H1 (cell line): ENCODE data around the gene IKZF3. TPM values are rescaled to one million over a fixed set of nuclear protein-coding genes. Genes with fewer than 3 reads are reported as not detected.

ENCODE experiments used
- CTCF ChIA-PET: fragments of 300-600 bp; sonication (Branson Sonifier 250); formaldehyde crosslinking; loops from one replicate; lab custom pipeline; 2021; ENCODE audit not compliant: partially characterized antibody; lab: Charles Lee
- POLR2A ChIA-PET: fragments of 300-600 bp; sonication (Branson Sonifier 250); formaldehyde crosslinking; loops from one replicate; lab custom pipeline; 2021; ENCODE audit warnings: inconsistent platforms; ENCODE audit not compliant: partially characterized antibody; lab: Charles Lee
- DNase-seq, 2 experiments: peaks; one replicate each; pipeline versions ENCODE4 v3.0.0 to v3.0.0-alpha.2; 2010 to 2022; ENCODE audit warnings: low spot score in 2 of 2, low read depth in 1 of 2, mixed read lengths in 1 of 2
- FAIRE-seq: peaks from 2 replicates; lab custom pipeline; 2011; peaks lifted over from hg19 to GRCh38; lab: Jason Lieb, UNC
- H2AFZ ChIP-seq: 2 replicates; pipeline ENCODE4 v1.8.1; 2012; ENCODE audit warnings: low read length, inconsistent platforms
- H2AK5ac ChIP-seq: 2 replicates; pipeline ENCODE4 v1.6.1; 2013; ENCODE audit warnings: low read depth, low read length
- H2BK120ac ChIP-seq: replicated peaks from 2 replicates; pipeline ENCODE3; 2013; ENCODE audit warnings: low read depth, low read length, inconsistent platforms
- H2BK12ac ChIP-seq: 2 replicates; pipeline ENCODE4 v1.6.1; 2013; ENCODE audit warnings: low read depth, low read length
- H2BK15ac ChIP-seq: 2 replicates; pipeline ENCODE4 v1.6.1; 2013; ENCODE audit warnings: low read length
- H2BK20ac ChIP-seq: 2 replicates; pipeline ENCODE4 v1.6.1; 2013; ENCODE audit warnings: low read length
- H2BK5ac ChIP-seq: 2 replicates; pipeline ENCODE4 v1.6.1; 2013; ENCODE audit warnings: low read depth, low read length
- H3K14ac ChIP-seq: 2 replicates; pipeline ENCODE4 v1.6.1; 2013; ENCODE audit warnings: inconsistent platforms; ENCODE audit not compliant: insufficient read length
- H3K18ac ChIP-seq: 2 replicates; pipeline ENCODE4 v1.6.1; 2013; ENCODE audit warnings: low read length; ENCODE audit errors: extremely low read depth
- H3K23ac ChIP-seq: 2 replicates; pipeline ENCODE4 v1.6.1; 2013; ENCODE audit warnings: inconsistent platforms; ENCODE audit not compliant: insufficient read length
- H3K23me2 ChIP-seq: 2 replicates; pipeline ENCODE4 v1.6.1; 2013; ENCODE audit warnings: low read depth, low read length
- H3K27ac ChIP-seq: 2 replicates; pipeline ENCODE4 v1.6.1; 2011; ENCODE audit warnings: low read depth, low read length, inconsistent platforms
- H3K27me3 ChIP-seq, 4 experiments: replicated peaks in 1 of 4; 1 replicate in 1 of 4; 2 replicates in 3 of 4; pipeline versions ENCODE4 v1.6.1 to v1.8.1; 2011 to 2013; ENCODE audit warnings: low read length in 3 of 4, mild to moderate bottlenecking in 3 of 4, inconsistent platforms in 2 of 4, mixed read lengths in 2 of 4, moderate library complexity in 1 of 4; ENCODE audit not compliant: control insufficient read depth in 3 of 4, insufficient read depth in 3 of 4; ENCODE audit errors: extremely low read depth in 1 of 4
- H3K36me3 ChIP-seq, 4 experiments: 2 replicates each; pipeline versions ENCODE4 v1.6.1 to v1.8.1; 2011 to 2013; ENCODE audit warnings: mild to moderate bottlenecking in 4 of 4, low read length in 3 of 4, moderate library complexity in 2 of 4, control low read depth in 1 of 4, inconsistent platforms in 1 of 4; ENCODE audit not compliant: insufficient read depth in 4 of 4, control insufficient read depth in 2 of 4
- H3K4ac ChIP-seq: replicated peaks from 2 replicates; pipeline ENCODE3; 2013; ENCODE audit warnings: low read length, low read depth, mixed read lengths, inconsistent platforms; ENCODE audit not compliant: insufficient read length
- H3K4me1 ChIP-seq, 4 experiments: replicated peaks in 1 of 4; 1 replicate in 1 of 4; 2 replicates in 3 of 4; pipeline versions ENCODE4 v1.6.1 to v1.8.1; 2011 to 2013; ENCODE audit warnings: low read length in 3 of 4, inconsistent platforms in 2 of 4, mixed read lengths in 1 of 4; ENCODE audit not compliant: insufficient read depth in 4 of 4, control insufficient read depth in 3 of 4
- H3K4me2 ChIP-seq, 2 experiments: 2 replicates each; pipeline versions ENCODE4 v1.6.1 to v1.8.1; 2011 to 2013; ENCODE audit warnings: low read depth in 2 of 2, low read length in 2 of 2, control low read depth in 1 of 2, inconsistent platforms in 1 of 2, mild to moderate bottlenecking in 1 of 2; ENCODE audit not compliant: insufficient read depth in 1 of 2
- H3K4me3 ChIP-seq, 4 experiments: fragments of 200-600, 300-600 bp in 1 of 4; sonication (generic), shearing (Covaris generic), sonication (Bioruptor Twin) in 1 of 4; 2 replicates each; pipeline versions ENCODE4 v1.5.1 to v1.8.1; 2011 to 2016; ENCODE audit warnings: low read length in 4 of 4, low read depth in 3 of 4, control low read depth in 2 of 4, inconsistent platforms in 2 of 4, mild to moderate bottlenecking in 2 of 4, mixed read lengths in 1 of 4, moderate library complexity in 1 of 4; ENCODE audit not compliant: insufficient read depth in 2 of 4; ENCODE audit errors: extremely low read depth in 1 of 4
- H3K56ac ChIP-seq: replicated peaks from 2 replicates; pipeline ENCODE3; 2013; ENCODE audit warnings: low read depth, mild to moderate bottlenecking, mixed read lengths, low read length, inconsistent platforms; ENCODE audit not compliant: insufficient read length
- H3K79me1 ChIP-seq: 2 replicates; pipeline ENCODE4 v1.6.1; 2013; ENCODE audit warnings: low read depth, low read length, control low read depth
- H3K79me2 ChIP-seq, 2 experiments: 2 replicates each; pipeline versions ENCODE4 v1.6.1 to v1.8.1; 2012 to 2013; ENCODE audit warnings: low read length in 2 of 2, mild to moderate bottlenecking in 2 of 2, inconsistent platforms in 1 of 2; ENCODE audit not compliant: insufficient read depth in 2 of 2, control insufficient read depth in 1 of 2
- H3K9ac ChIP-seq, 4 experiments: replicated peaks in 1 of 4; 1 replicate in 1 of 4; 2 replicates in 3 of 4; pipeline versions ENCODE4 v1.6.1 to v1.8.1; 2011 to 2013; ENCODE audit warnings: low read depth in 3 of 4, low read length in 3 of 4, control low read depth in 2 of 4, mild to moderate bottlenecking in 2 of 4, moderate library complexity in 2 of 4, inconsistent platforms in 1 of 4; ENCODE audit errors: extremely low read depth in 1 of 4
- H3K9me3 ChIP-seq, 2 experiments: 2 replicates each; pipeline versions ENCODE4 v1.6.1 to v1.8.1; 2012 to 2013; ENCODE audit warnings: mild to moderate bottlenecking in 2 of 2, moderate library complexity in 2 of 2, control low read depth in 1 of 2, inconsistent platforms in 1 of 2, low read depth in 1 of 2, low read length in 1 of 2, mixed read lengths in 1 of 2; ENCODE audit not compliant: insufficient read depth in 2 of 2
- H4K20me1 ChIP-seq, 2 experiments: replicated peaks in 1 of 2; 2 replicates each; pipeline versions ENCODE3 to v1.8.1; 2011 to 2013; ENCODE audit warnings: inconsistent platforms in 2 of 2, low read length in 2 of 2, mild to moderate bottlenecking in 1 of 2; ENCODE audit not compliant: insufficient read depth in 2 of 2, control insufficient read depth in 1 of 2
- H4K5ac ChIP-seq: 2 replicates; pipeline ENCODE4 v1.6.1; 2013; ENCODE audit warnings: low read length, low read depth, mixed read lengths, inconsistent platforms; ENCODE audit not compliant: insufficient read length
- H4K8ac ChIP-seq: 2 replicates; pipeline ENCODE4 v1.8.0; 2013; ENCODE audit warnings: mild to moderate bottlenecking, moderate library complexity, low read length, inconsistent platforms; ENCODE audit not compliant: insufficient read depth; ENCODE audit errors: extremely low read depth
- H4K91ac ChIP-seq: replicated peaks from 2 replicates; pipeline ENCODE3; 2013; ENCODE audit warnings: low read length, mixed read lengths, inconsistent platforms; ENCODE audit not compliant: insufficient read length
- BRCA1 ChIP-seq: IDR thresholded peaks from 2 replicates; pipeline ENCODE4 v1.6.1; 2012; ENCODE audit warnings: low read depth, low read length, improper control_type of control experiment
- CBX8 ChIP-seq: fragments of 300-800, 300-1000 bp; sonication (generic); IDR thresholded peaks from 2 replicates; pipeline ENCODE4 v1.7.1; 2016; ENCODE audit warnings: low read depth, low read length, borderline replicate concordance
- GTF2F1 ChIP-seq: IDR thresholded peaks from 2 replicates; pipeline ENCODE4 v1.6.1; 2012; ENCODE audit warnings: low read depth, low read length, improper control_type of control experiment, borderline replicate concordance
- JUND ChIP-seq: IDR thresholded peaks from 2 replicates; pipeline ENCODE4 v1.6.1; 2011; ENCODE audit warnings: mild to moderate bottlenecking, improper control_type of control experiment, low read length
- PHF8 ChIP-seq: fragments of 200-600 bp; sonication (generic); conservative IDR thresholded peaks from 2 replicates; pipeline ENCODE4 v1.7.1; 2012; ENCODE audit warnings: low read depth, mild to moderate bottlenecking, inconsistent platforms, low read length, moderate library complexity
- POLR2AphosphoS5 ChIP-seq: IDR thresholded peaks from 2 replicates; pipeline ENCODE4 v1.6.1; 2011; ENCODE audit warnings: low read depth, low read length
- TBP ChIP-seq: IDR thresholded peaks from 2 replicates; pipeline ENCODE4 v1.6.1; 2011; ENCODE audit warnings: low read depth, low read length, improper control_type of control experiment
- USF2 ChIP-seq: IDR thresholded peaks from 2 replicates; pipeline ENCODE4 v1.6.1; 2011; ENCODE audit warnings: low read length, improper control_type of control experiment
- WGBS, 2 experiments: shearing (Covaris generic) in 1 of 2; methylation state at CpG; one replicate each; pipeline versions ENCODE4 v1.1.6 to v1.1.7; 2013 to 2015; ENCODE audit warnings: low lambda C conversion rate in 2 of 2, mixed read lengths in 2 of 2, inconsistent platforms in 1 of 2, low coverage in 1 of 2, missing lambda C conversion rate in 1 of 2; ENCODE audit not compliant: insufficient replicate concordance in 2 of 2, insufficient coverage in 1 of 2, insufficient read length in 1 of 2; ENCODE audit errors: extremely low coverage in 1 of 2, missing lambda C conversion rate in 1 of 2; 5-methylcytosine and 5-hydroxymethylcytosine counted together
- polyA plus RNA-seq, 7 experiments: library from polyadenylated mRNA; depleted of rRNA in 3 of 7; stranded (reverse) in 5 of 7; unstranded in 2 of 7; fragments of >200 nt in 5 of 7; fragments of 200-250 nt in 2 of 7; gene quantifications; 1 replicate in 5 of 7; 2 replicates in 1 of 7; 4 replicates in 1 of 7; pipeline versions ENCODE4 v1.2.1 to v1.2.3, GENCODE V29; 2011 to 2013; ENCODE audit warnings: missing spikeins in 2 of 7, mixed read lengths in 2 of 7
- total RNA-seq: library from RNA; stranded (reverse); fragmentation: NEBNext Ultra II Directional; extraction: Animal tissue kit (Norgen Biotek cat#: 25700); gene quantifications from 2 replicates; pipeline ENCODE4 v1.2.1, GENCODE V29; 2021
- TF ChIP-seq, protein P1 (sequence below), 3 experiments: IDR thresholded peaks; 1 replicate in 2 of 3; 2 replicates in 1 of 3; pipeline versions ENCODE4 v1.5.1 to v1.6.1; 2011; ENCODE audit warnings: low read length in 3 of 3, mild to moderate bottlenecking in 3 of 3, inconsistent platforms in 2 of 3, low read depth in 1 of 3, moderate library complexity in 1 of 3; ENCODE audit not compliant: insufficient read depth in 1 of 3; ENCODE audit errors: control extremely low read depth in 1 of 3

The IKZF3 gene
- total and polyA plus RNA-seq, 2 of the 8 experiments (the other 6 are each of a cell fraction or from before 2014, with no cell fraction given), result 0.23 to 0.56 TPM

- Histone ChIP-seq H3K4ac (no peak overlapping the region), H3K14ac (no peak overlapping the region), H3K4me2 (peak overlapping the region; percentile 20 to 55; a peak in 2 of 4 replicates), H3K23ac (no peak overlapping the region), H3K4me1 (peaks cover 0 to 3% (median 0%) of the 10 kb centered on the region in 4 experiments; a peak in 2 of 7 replicates), H3K56ac (no peak overlapping the region), H4K20me1 (no peaks in the 10 kb centered on the region), H3K18ac (no peak overlapping the region), H3K9ac (no peak overlapping the region), H2BK12ac (no peak overlapping the region), H3K9me3 (no peaks in the 10 kb centered on the region), H2BK5ac (no peak overlapping the region), H3K79me2 (no peaks in the 10 kb centered on the region), H2AFZ (0 out of 2 replicates have a peak overlapping the region, but pooled peaks have one; percentile 43), H4K8ac (no peak overlapping the region), H3K79me1 (no peaks in the 10 kb centered on the region), H3K4me3 (peak overlapping the region in 1 of 4 experiments; percentile 39; a peak in 1 of 8 replicates), H4K5ac (no peak overlapping the region), H3K23me2 (no peaks in the 10 kb centered on the region), H3K36me3 (no peaks in the 10 kb centered on the region), H2BK15ac (no peak overlapping the region), H2BK120ac (no peak overlapping the region), H3K27ac (no peak overlapping the region), H3K27me3 (peaks cover 9 to 34% (median 28%) of the 10 kb centered on the region in 4 experiments), H2AK5ac (no peak overlapping the region), H4K91ac (no peak overlapping the region), H2BK20ac (no peak overlapping the region)
- DNase-seq (no peak), FAIRE-seq (no peak)
- 83% methylated on average over 7 of the region's 7 CpGs; no CpG with 5 or more reads in 1 of the 2 experiments for WGBS, 2 experiments
- ChIA-PET POLR2A (interaction anchor here (1.0 kb wide), 1 partner anchor 11 kb away, joined by 4 read pairs; no protein-coding TSS in a partner anchor), CTCF (interaction anchor here (0.9 kb wide), 1 partner anchor 56 kb away, joined by 3 read pairs; no protein-coding TSS in a partner anchor)
- TF ChIP-seq JUND, result no peak
- TF ChIP-seq PHF8, result no peak
- TF ChIP-seq CBX8, result no peak
- TF ChIP-seq GTF2F1, result no peak
- TF ChIP-seq POLR2AphosphoS5, result no peak
- no peak for TF ChIP-seq BRCA1
- TF ChIP-seq USF2, result no peak
- TF ChIP-seq, protein P1, sequence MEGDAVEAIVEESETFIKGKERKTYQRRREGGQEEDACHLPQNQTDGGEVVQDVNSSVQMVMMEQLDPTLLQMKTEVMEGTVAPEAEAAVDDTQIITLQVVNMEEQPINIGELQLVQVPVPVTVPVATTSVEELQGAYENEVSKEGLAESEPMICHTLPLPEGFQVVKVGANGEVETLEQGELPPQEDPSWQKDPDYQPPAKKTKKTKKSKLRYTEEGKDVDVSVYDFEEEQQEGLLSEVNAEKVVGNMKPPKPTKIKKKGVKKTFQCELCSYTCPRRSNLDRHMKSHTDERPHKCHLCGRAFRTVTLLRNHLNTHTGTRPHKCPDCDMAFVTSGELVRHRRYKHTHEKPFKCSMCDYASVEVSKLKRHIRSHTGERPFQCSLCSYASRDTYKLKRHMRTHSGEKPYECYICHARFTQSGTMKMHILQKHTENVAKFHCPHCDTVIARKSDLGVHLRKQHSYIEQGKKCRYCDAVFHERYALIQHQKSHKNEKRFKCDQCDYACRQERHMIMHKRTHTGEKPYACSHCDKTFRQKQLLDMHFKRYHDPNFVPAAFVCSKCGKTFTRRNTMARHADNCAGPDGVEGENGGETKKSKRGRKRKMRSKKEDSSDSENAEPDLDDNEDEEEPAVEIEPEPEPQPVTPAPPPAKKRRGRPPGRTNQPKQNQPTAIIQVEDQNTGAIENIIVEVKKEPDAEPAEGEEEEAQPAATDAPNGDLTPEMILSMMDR (IDR thresholded peaks at IDR 0.05; ENCODE audit: control extremely low read depth in 1 of 3, insufficient read depth in 1 of 3, low read depth in 1 of 3, low read length in 3 of 3), result no peak
- no peak for TF ChIP-seq TBP
These were observed 731 bp downstream of the IKZF3 start for GRCh38 chr17:39863244-39863917.
